Transverse colon (tissue), 4 donors: ENCODE measurements around the gene TLX2.

Experiments
- CTCF ChIP-seq, 5 experiments: fragments of 200-600 bp in 3 of 5; fragments of 450-650 bp in 2 of 5; sonication (generic) in 3 of 5; IDR thresholded peaks; 1 replicate in 2 of 5; 2 replicates in 3 of 5; pipeline ENCODE4 v1.5.1; 2016 to 2017; ENCODE audit warnings: antibody characterized with exemption in 5 of 5, inconsistent platforms in 3 of 5, mild to moderate bottlenecking in 2 of 5, moderate library complexity in 1 of 5
- EP300 ChIP-seq: sonication (generic); formaldehyde crosslinking; IDR thresholded peaks from one replicate; pipeline ENCODE4 v1.6.1; 2017; ENCODE audit warnings: antibody characterized with exemption, low read depth
- POLR2A ChIP-seq: fragments of 450-650 bp; IDR thresholded peaks from one replicate; pipeline ENCODE4 v1.6.1; 2016; ENCODE audit warnings: antibody characterized with exemption, mild to moderate bottlenecking, moderate library complexity
- POLR2AphosphoS5 ChIP-seq, 3 donors: sonication (generic); formaldehyde crosslinking; IDR thresholded peaks; one replicate each; pipeline ENCODE4 v1.6.1; 2016; ENCODE audit warnings: antibody characterized with exemption in 3 of 3

GRCh38 chr2:74512744-74513604 lies 1.3 kb upstream of the TLX2 start:
- TF ChIP-seq POLR2AphosphoS5 (IDR thresholded peaks at IDR 0.05) (no peak), CTCF (IDR thresholded peaks at IDR 0.05) (no peak), EP300 (no peak), POLR2A (no peak)
